ENCODE data around the gene YPEL5. TPM values are rescaled to one million over a fixed set of nuclear protein-coding genes. Genes with fewer than 3 reads are reported as not detected.
"Not testable (repeated sequence)": the region's sequence is repeated elsewhere in the genome, so short reads cannot be mapped to it uniquely, and the experiment has no call there.

YPEL5 gene
- polyA plus RNA-seq, 2 of the 4 experiments (the other 2 are of a cell fraction), result 45.6 to 89.6 TPM

DNA sequence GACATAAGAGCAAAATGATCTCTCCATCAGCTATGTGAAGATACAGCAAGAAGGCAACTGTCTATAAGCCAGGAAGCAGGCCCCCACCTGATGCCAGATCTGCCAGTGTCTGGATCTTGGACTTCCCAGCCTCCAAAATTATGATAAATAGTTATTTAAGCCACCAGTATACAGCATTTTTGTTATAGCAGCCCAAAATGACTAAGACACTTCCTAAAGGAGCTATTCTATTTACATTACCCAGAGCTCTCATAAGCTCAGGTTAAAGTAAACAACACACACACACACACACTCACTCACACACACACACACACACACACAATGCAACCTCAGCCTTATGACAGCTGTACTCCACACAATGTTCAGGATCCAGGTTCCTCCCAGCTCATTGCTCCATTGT, 5.7 kb upstream of the YPEL5 start:
- no peaks in the 10 kb centered on the region for H3K9me3 ChIP-seq
- POLR2A ChIA-PET, result interaction anchor here (0.6 kb wide), 1 partner anchor 24 kb away, joined by 4 read pairs; no protein-coding TSS in a partner anchor
- H3K4me3 ChIP-seq, result no peak overlapping the region
- CTCF ChIA-PET, result interaction anchor here (0.7 to 1.2 kb wide), 2 partner anchors 10 to 25 kb away, joined by 3 to 7 read pairs; no protein-coding TSS in a partner anchor
- ATAC-seq (no peak), DNase-seq (ENCODE audit: low read depth in 1 of 2, low spot score in 1 of 2) (peak in 1 of 2 experiments; percentile 12), FAIRE-seq (no peak)
- H3K4me1 ChIP-seq, result peaks cover 6% of the 10 kb centered on the region; the same call in 2 of the 3 replicates
- TF ChIP-seq RAD21 (conservative IDR thresholded peaks at IDR 0.05 in 1 of 2, IDR thresholded peaks at IDR 0.05 in 1 of 2), result no peak
- TF ChIP-seq BCL3 (IDR thresholded peaks at IDR 0.05), result no peak
- no peak for TF ChIP-seq ESRRA (IDR thresholded peaks at IDR 0.05; ENCODE audit: borderline replicate concordance, low read length)
- TF ChIP-seq HDAC2 (IDR thresholded peaks at IDR 0.05), result no peak
- TF ChIP-seq HES2 (IDR thresholded peaks at IDR 0.05), result no peak
- no peak for TF ChIP-seq NFE2L2 (conservative IDR thresholded peaks at IDR 0.05; ENCODE audit: low read length)
- no peak overlapping the region for H3K4me2 ChIP-seq
- no peak overlapping the region for H3K27ac ChIP-seq

GRCh38 chr2:30144260-30144659, 2.5 kb upstream of the YPEL5 start:
- ATAC-seq, result no peak
- 4% methylated on average over 1 of the region's 1 CpG for WGBS (ENCODE audit: missing lambda C conversion rate)
- Histone ChIP-seq H3K4me1 (peaks cover 19% of the 10 kb centered on the region), H3K4me3 (no peak overlapping the region), H3K9me3 (no peaks in the 10 kb centered on the region), H3K27ac (no peak overlapping the region), H3K4me2 (no peak overlapping the region)
- FAIRE-seq, result no peak
- DNase-seq (ENCODE audit: low read depth in 1 of 2, low spot score in 1 of 2), result no peak
- TF ChIP-seq RARB (CRISPR knock-in tag; IDR thresholded peaks at IDR 0.05) (no peak), REST (IDR thresholded peaks at IDR 0.05) (no peak), JUNB (IDR thresholded peaks at IDR 0.05) (no peak), FOXS1 (CRISPR knock-in tag; IDR thresholded peaks at IDR 0.05) (no peak), HES2 (IDR thresholded peaks at IDR 0.05) (no peak), HOXB5 (CRISPR knock-in tag; IDR thresholded peaks at IDR 0.05) (no peak), ZSCAN20 (CRISPR knock-in tag; IDR thresholded peaks at IDR 0.05) (no peak), TP53 (CRISPR knock-in tag; IDR thresholded peaks at IDR 0.05) (no peak), JUN (IDR thresholded peaks at IDR 0.05) (no peak), ESRRA (IDR thresholded peaks at IDR 0.05; ENCODE audit: borderline replicate concordance, low read length) (no peak), KDM1A (IDR thresholded peaks at IDR 0.05; ENCODE audit: low read depth) (no peak), HEYL (CRISPR knock-in tag; IDR thresholded peaks at IDR 0.05) (no peak), POLR2A (IDR thresholded peaks at IDR 0.05; ENCODE audit: low read length) (no peak), FOSL2 (IDR thresholded peaks at IDR 0.05) (no peak), FOSL2 (CRISPR knock-in tag; IDR thresholded peaks at IDR 0.05) (no peak)
- TF ChIP-seq, protein P1, sequence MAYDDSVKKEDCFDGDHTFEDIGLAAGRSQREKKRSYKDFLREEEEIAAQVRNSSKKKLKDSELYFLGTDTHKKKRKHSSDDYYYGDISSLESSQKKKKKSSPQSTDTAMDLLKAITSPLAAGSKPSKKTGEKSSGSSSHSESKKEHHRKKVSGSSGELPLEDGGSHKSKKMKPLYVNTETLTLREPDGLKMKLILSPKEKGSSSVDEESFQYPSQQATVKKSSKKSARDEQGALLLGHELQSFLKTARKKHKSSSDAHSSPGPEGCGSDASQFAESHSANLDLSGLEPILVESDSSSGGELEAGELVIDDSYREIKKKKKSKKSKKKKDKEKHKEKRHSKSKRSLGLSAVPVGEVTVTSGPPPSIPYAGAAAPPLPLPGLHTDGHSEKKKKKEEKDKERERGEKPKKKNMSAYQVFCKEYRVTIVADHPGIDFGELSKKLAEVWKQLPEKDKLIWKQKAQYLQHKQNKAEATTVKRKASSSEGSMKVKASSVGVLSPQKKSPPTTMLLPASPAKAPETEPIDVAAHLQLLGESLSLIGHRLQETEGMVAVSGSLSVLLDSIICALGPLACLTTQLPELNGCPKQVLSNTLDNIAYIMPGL (CRISPR knock-in tag; IDR thresholded peaks at IDR 0.05; ENCODE audit: borderline replicate concordance), result no peak
- ChIA-PET CTCF (interaction anchor here (1.1 to 13.4 kb wide), 2 partner anchors 11 to 21 kb away, joined by 3 to 149 read pairs; no protein-coding TSS in a partner anchor), POLR2A (no interaction called here)

GRCh38 chr2:30144951-30145350, 1.9 kb upstream of the YPEL5 start:
- FAIRE-seq; H3K27ac ChIP-seq; DNase-seq (ENCODE audit: low read depth in 1 of 2, low spot score in 1 of 2); H3K4me2 ChIP-seq; H3K4me3 ChIP-seq; H3K9me3 ChIP-seq; ATAC-seq; POLR2A ChIA-PET: not testable (repeated sequence)
- 69% methylated on average over 3 of the region's 3 CpGs for WGBS (ENCODE audit: missing lambda C conversion rate)
- CTCF ChIA-PET, result interaction anchor here (1.1 to 13.4 kb wide), 3 partner anchors 10 to 21 kb away, joined by 3 to 149 read pairs (median 10); no protein-coding TSS in a partner anchor
- peaks cover 26% of the 10 kb centered on the region for H3K4me1 ChIP-seq
